Liver (tissue), 9 donors: ENCODE results near the gene HPCAL1. TPM values are rescaled to one million over a fixed set of nuclear protein-coding genes. Genes with fewer than 3 reads are reported as not detected.
A peak's percentile ranks its signal among the peaks of the same experiment; 100 is the strongest.

ENCODE experiments used
- DNase-seq: peaks from one replicate; pipeline ENCODE4 v3.0.0-alpha.2; 2017; ENCODE audit warnings: low spot score
- H3K27ac ChIP-seq, 2 donors: one replicate each; pipeline ENCODE4 v1.7.0; 2013; ENCODE audit warnings: inconsistent platforms in 2 of 2, low read length in 2 of 2, control low read depth in 1 of 2, low read depth in 1 of 2, mild to moderate bottlenecking in 1 of 2
- H3K27me3 ChIP-seq, 4 donors: one replicate each; pipeline versions ENCODE4 v1.6.1 to v1.7.0; 2013; ENCODE audit warnings: low read length in 3 of 4, inconsistent platforms in 1 of 4, mild to moderate bottlenecking in 1 of 4, moderate library complexity in 1 of 4; ENCODE audit not compliant: control insufficient read depth in 4 of 4, insufficient read depth in 4 of 4
- H3K36me3 ChIP-seq, 4 donors: one replicate each; pipeline versions ENCODE4 v1.6.1 to v1.7.0; 2013; ENCODE audit warnings: low read length in 3 of 4, mild to moderate bottlenecking in 3 of 4, low read depth in 1 of 4, moderate library complexity in 1 of 4; ENCODE audit not compliant: control insufficient read depth in 4 of 4, insufficient read depth in 3 of 4
- H3K4me1 ChIP-seq, 4 donors: one replicate each; pipeline versions ENCODE4 v1.6.1 to v1.7.0; 2013; ENCODE audit warnings: low read length in 3 of 4, mild to moderate bottlenecking in 3 of 4, moderate library complexity in 1 of 4; ENCODE audit not compliant: control insufficient read depth in 4 of 4, insufficient read depth in 4 of 4
- H3K4me3 ChIP-seq, 3 donors: one replicate each; pipeline versions ENCODE4 v1.6.1 to v1.7.0; 2013; ENCODE audit warnings: low read length in 3 of 3, control low read depth in 1 of 3, low read depth in 1 of 3, mild to moderate bottlenecking in 1 of 3
- H3K9ac ChIP-seq, 2 donors: one replicate each; pipeline ENCODE4 v1.7.0; 2013; ENCODE audit warnings: low read length in 2 of 2, mild to moderate bottlenecking in 2 of 2, moderate library complexity in 2 of 2, control low read depth in 1 of 2, low read depth in 1 of 2
- H3K9me3 ChIP-seq, 4 donors: one replicate each; pipeline versions ENCODE4 v1.6.1 to v1.7.0; 2013; ENCODE audit warnings: low read length in 3 of 4; ENCODE audit not compliant: control insufficient read depth in 4 of 4
- EGR1 ChIP-seq, 2 donors: IDR thresholded peaks; 2 replicates each; pipeline ENCODE4 v1.6.1; 2016 to 2018; ENCODE audit warnings: antibody characterized with exemption in 2 of 2, low read depth in 2 of 2
- FOXA2 ChIP-seq: IDR thresholded peaks from 2 replicates; pipeline ENCODE4 v1.6.1; 2016; ENCODE audit warnings: antibody characterized with exemption
- GABPA ChIP-seq, 2 donors: IDR thresholded peaks in 1 of 2; conservative IDR thresholded peaks in 1 of 2; 2 replicates each; pipeline ENCODE4 v1.6.1; 2016; ENCODE audit warnings: antibody characterized with exemption in 2 of 2, mild to moderate bottlenecking in 1 of 2, moderate library complexity in 1 of 2
- HNF4A ChIP-seq, 2 donors: conservative IDR thresholded peaks; 2 replicates each; pipeline ENCODE4 v1.6.1; 2016; ENCODE audit warnings: antibody characterized with exemption in 2 of 2, mild to moderate bottlenecking in 2 of 2
- HNF4G ChIP-seq: IDR thresholded peaks from 2 replicates; pipeline ENCODE4 v1.6.1; 2016; ENCODE audit warnings: antibody characterized with exemption
- RXRA ChIP-seq, 2 donors: IDR thresholded peaks; 2 replicates each; pipeline ENCODE4 v1.6.1; 2017 to 2018; ENCODE audit warnings: antibody characterized with exemption in 2 of 2, mild to moderate bottlenecking in 1 of 2
- SP1 ChIP-seq: IDR thresholded peaks from 2 replicates; pipeline ENCODE4 v1.6.1; 2018; ENCODE audit warnings: antibody characterized with exemption, mild to moderate bottlenecking
- TAF1 ChIP-seq: conservative IDR thresholded peaks from 2 replicates; pipeline ENCODE4 v1.6.1; 2016; ENCODE audit warnings: antibody characterized with exemption, mild to moderate bottlenecking
- WGBS: extraction: QIAGEN DNeasy Blood & Tissue Kit; methylation state at CpG from one replicate; pipeline ENCODE4 v1.1.7; 2013; 5-methylcytosine and 5-hydroxymethylcytosine counted together
- polyA plus RNA-seq, 2 donors: library from polyadenylated mRNA; stranded (reverse) in 1 of 2; unstranded in 1 of 2; fragments of 200-250 nt in 1 of 2; fragments of >200 nt in 1 of 2; fragmentation: Nextera tagmentation in 1 of 2; extraction: Ambion mirVana in 1 of 2; gene quantifications; one replicate each; pipeline versions ENCODE4 v1.2.1 to v1.2.3, GENCODE V29; 2013 to 2015
- total RNA-seq, 2 donors: library from RNA; depleted of rRNA; stranded (reverse); fragments of >200 nt; gene quantifications; one replicate each; pipeline ENCODE4 v1.2.3, GENCODE V29; 2014
- TF ChIP-seq, protein P1 (sequence below): IDR thresholded peaks from 2 replicates; pipeline ENCODE4 v1.6.1; 2016; ENCODE audit warnings: antibody characterized with exemption, mild to moderate bottlenecking
- TF ChIP-seq, protein P2 (sequence below): IDR thresholded peaks from 2 replicates; pipeline ENCODE4 v1.6.1; 2016; ENCODE audit warnings: antibody characterized with exemption
- TF ChIP-seq, protein P3 (sequence below): IDR thresholded peaks from 2 replicates; pipeline ENCODE4 v1.6.1; 2016; ENCODE audit warnings: antibody characterized with exemption
- donor health status: healthy.
- donor health status: healthy.
- donor health status: healthy.
- donor health status: healthy.
- donor health status: healthy.

Gene HPCAL1
- total and polyA plus RNA-seq, 4 donors = 17.3 to 27.9 (median 22.9) TPM

DNA sequence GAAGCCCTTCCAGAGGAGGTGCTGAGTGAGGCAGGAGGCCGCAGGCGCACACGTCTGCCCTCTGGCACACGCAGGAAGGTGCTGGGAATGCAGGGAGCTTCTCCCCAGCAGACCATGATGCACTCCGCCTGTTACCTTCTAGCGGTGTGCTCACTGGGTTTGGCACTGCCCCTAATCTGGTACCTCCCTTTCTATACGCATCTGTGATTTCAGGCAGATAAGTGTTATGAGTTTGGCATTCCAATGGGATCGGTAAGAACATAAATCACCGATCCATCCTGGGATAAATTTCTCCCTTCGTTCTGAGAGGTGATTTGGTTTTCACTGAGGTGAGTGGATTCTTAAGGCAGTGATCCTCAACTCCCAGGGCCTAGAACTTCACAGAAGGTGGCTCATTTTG, 110.8 kb downstream of the HPCAL1 start (continued):
- TF ChIP-seq, protein P1, sequence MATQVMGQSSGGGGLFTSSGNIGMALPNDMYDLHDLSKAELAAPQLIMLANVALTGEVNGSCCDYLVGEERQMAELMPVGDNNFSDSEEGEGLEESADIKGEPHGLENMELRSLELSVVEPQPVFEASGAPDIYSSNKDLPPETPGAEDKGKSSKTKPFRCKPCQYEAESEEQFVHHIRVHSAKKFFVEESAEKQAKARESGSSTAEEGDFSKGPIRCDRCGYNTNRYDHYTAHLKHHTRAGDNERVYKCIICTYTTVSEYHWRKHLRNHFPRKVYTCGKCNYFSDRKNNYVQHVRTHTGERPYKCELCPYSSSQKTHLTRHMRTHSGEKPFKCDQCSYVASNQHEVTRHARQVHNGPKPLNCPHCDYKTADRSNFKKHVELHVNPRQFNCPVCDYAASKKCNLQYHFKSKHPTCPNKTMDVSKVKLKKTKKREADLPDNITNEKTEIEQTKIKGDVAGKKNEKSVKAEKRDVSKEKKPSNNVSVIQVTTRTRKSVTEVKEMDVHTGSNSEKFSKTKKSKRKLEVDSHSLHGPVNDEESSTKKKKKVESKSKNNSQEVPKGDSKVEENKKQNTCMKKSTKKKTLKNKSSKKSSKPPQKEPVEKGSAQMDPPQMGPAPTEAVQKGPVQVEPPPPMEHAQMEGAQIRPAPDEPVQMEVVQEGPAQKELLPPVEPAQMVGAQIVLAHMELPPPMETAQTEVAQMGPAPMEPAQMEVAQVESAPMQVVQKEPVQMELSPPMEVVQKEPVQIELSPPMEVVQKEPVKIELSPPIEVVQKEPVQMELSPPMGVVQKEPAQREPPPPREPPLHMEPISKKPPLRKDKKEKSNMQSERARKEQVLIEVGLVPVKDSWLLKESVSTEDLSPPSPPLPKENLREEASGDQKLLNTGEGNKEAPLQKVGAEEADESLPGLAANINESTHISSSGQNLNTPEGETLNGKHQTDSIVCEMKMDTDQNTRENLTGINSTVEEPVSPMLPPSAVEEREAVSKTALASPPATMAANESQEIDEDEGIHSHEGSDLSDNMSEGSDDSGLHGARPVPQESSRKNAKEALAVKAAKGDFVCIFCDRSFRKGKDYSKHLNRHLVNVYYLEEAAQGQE = no peak
- no peak for TF ChIP-seq SP1

DNA sequence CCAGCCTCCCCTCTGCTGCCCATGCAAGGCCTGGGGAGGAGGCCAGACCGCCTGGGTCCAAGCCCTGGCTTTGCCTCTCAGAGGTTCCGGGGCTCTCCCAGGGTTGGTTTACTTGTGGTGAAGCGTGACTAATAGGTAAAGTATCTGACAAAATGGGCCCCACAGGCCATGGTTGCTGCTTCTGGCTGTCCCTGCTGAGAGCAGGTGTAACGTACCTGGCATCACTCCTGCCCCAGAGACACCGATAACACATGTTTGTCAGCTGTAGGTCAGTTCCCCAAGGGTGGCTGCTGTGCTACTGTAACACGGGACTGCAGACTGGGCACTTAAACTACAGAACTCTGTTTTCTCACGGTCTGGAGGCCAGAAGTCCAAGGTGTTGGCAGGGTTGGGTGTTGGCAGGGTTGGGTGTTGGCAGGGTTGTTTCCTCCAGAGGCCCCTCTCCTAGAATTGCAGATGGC, 111.3 kb downstream of the HPCAL1 start:
- TF ChIP-seq, protein P1 = no peak
- no peak for TF ChIP-seq EGR1 (IDR thresholded peaks at IDR 0.05; ENCODE audit: low read depth in 2 of 2)
- TF ChIP-seq, protein P2, sequence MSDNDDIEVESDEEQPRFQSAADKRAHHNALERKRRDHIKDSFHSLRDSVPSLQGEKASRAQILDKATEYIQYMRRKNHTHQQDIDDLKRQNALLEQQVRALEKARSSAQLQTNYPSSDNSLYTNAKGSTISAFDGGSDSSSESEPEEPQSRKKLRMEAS = no peak
- no peak for TF ChIP-seq GABPA (IDR thresholded peaks at IDR 0.05 in 1 of 2, conservative IDR thresholded peaks at IDR 0.05 in 1 of 2)
- TF ChIP-seq, protein P3, sequence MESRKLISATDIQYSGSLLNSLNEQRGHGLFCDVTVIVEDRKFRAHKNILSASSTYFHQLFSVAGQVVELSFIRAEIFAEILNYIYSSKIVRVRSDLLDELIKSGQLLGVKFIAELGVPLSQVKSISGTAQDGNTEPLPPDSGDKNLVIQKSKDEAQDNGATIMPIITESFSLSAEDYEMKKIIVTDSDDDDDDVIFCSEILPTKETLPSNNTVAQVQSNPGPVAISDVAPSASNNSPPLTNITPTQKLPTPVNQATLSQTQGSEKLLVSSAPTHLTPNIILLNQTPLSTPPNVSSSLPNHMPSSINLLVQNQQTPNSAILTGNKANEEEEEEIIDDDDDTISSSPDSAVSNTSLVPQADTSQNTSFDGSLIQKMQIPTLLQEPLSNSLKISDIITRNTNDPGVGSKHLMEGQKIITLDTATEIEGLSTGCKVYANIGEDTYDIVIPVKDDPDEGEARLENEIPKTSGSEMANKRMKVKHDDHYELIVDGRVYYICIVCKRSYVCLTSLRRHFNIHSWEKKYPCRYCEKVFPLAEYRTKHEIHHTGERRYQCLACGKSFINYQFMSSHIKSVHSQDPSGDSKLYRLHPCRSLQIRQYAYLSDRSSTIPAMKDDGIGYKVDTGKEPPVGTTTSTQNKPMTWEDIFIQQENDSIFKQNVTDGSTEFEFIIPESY = no peak
- no peak for TF ChIP-seq RXRA (IDR thresholded peaks at IDR 0.05)
- TF ChIP-seq FOXA2 = no peak
- no peak for TF ChIP-seq HNF4G
- peak; percentile 13 to 20 for TF ChIP-seq HNF4A (conservative IDR thresholded peaks at IDR 0.05)
- no peak for DNase-seq
- WGBS = 57% methylated on average over 7 of the region's 7 CpGs

DNA sequence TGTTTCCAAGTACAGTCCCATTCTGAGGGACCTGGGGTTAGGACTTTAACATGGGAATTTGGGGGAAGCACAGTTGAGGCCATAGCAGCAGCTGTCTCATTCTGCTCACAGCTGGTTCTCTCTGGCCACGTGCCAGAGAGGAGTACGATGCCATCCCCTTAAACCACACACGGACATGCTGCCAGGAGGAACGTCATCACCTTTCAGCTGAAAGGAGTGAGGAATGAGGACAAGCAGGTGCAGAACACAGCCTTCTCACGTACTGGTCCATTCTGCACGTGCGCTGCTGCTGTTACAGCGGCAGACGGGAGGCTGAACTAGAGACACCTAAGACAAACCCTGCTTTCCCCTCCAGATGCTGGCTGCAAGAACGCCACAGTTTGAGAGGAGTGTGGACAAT, 111.9 kb downstream of the HPCAL1 start:
- Histone ChIP-seq H3K36me3 (peaks cover 0 to 5% (median under 1%) of the 10 kb centered on the region in 4 donors), H3K4me3 (no peak overlapping the region), H3K9ac (no peak overlapping the region), H3K9me3 (no peaks in the 10 kb centered on the region), H3K4me1 (peaks cover 0 to 15% (median 10%) of the 10 kb centered on the region in 4 donors), H3K27me3 (no peaks in the 10 kb centered on the region), H3K27ac (no peak overlapping the region)
- no peak for DNase-seq
- WGBS = 80% methylated on average over 10 of the region's 10 CpGs
- TF ChIP-seq, protein P1 = no peak
- TF ChIP-seq TAF1 (no peak), HNF4A (conservative IDR thresholded peaks at IDR 0.05) (no peak), HNF4G (no peak)
- TF ChIP-seq, protein P3 = no peak

More for the DNA sequence above, 111.3 kb downstream of the HPCAL1 start:
- H3K9me3 ChIP-seq = no peaks in the 10 kb centered on the region
- H3K4me1 ChIP-seq = peaks cover 1 to 17% (median 13%) of the 10 kb centered on the region in 4 donors
- no peak overlapping the region for H3K9ac ChIP-seq
- no peak overlapping the region for H3K27ac ChIP-seq
- peaks cover 0 to 2% (median 0%) of the 10 kb centered on the region in 4 donors for H3K36me3 ChIP-seq
- H3K4me3 ChIP-seq = no peak overlapping the region
- no peaks in the 10 kb centered on the region for H3K27me3 ChIP-seq
